H1 (cell line): ENCODE results near the gene GTF2A2. TPM values are rescaled to one million over a fixed set of nuclear protein-coding genes. Genes with fewer than 3 reads are reported as not detected.

Source experiments
- CTCF ChIA-PET: fragments of 300-600 bp; sonication (Branson Sonifier 250); formaldehyde crosslinking; loops from one replicate; lab custom pipeline; 2021; ENCODE audit not compliant: partially characterized antibody; lab: Charles Lee
- POLR2A ChIA-PET: fragments of 300-600 bp; sonication (Branson Sonifier 250); formaldehyde crosslinking; loops from one replicate; lab custom pipeline; 2021; ENCODE audit warnings: inconsistent platforms; ENCODE audit not compliant: partially characterized antibody; lab: Charles Lee
- DNase-seq, 2 experiments: peaks; one replicate each; pipeline versions ENCODE4 v3.0.0 to v3.0.0-alpha.2; 2010 to 2022; ENCODE audit warnings: low spot score in 2 of 2, low read depth in 1 of 2, mixed read lengths in 1 of 2
- FAIRE-seq: peaks from 2 replicates; lab custom pipeline; 2011; peaks lifted over from hg19 to GRCh38; lab: Jason Lieb, UNC
- H2AFZ ChIP-seq: 2 replicates; pipeline ENCODE4 v1.8.1; 2012; ENCODE audit warnings: low read length, inconsistent platforms
- H2AK5ac ChIP-seq: 2 replicates; pipeline ENCODE4 v1.6.1; 2013; ENCODE audit warnings: low read depth, low read length
- H2BK120ac ChIP-seq: replicated peaks from 2 replicates; pipeline ENCODE3; 2013; ENCODE audit warnings: low read depth, low read length, inconsistent platforms
- H2BK12ac ChIP-seq: 2 replicates; pipeline ENCODE4 v1.6.1; 2013; ENCODE audit warnings: low read depth, low read length
- H2BK15ac ChIP-seq: 2 replicates; pipeline ENCODE4 v1.6.1; 2013; ENCODE audit warnings: low read length
- H2BK20ac ChIP-seq: 2 replicates; pipeline ENCODE4 v1.6.1; 2013; ENCODE audit warnings: low read length
- H2BK5ac ChIP-seq: 2 replicates; pipeline ENCODE4 v1.6.1; 2013; ENCODE audit warnings: low read depth, low read length
- H3K14ac ChIP-seq: 2 replicates; pipeline ENCODE4 v1.6.1; 2013; ENCODE audit warnings: inconsistent platforms; ENCODE audit not compliant: insufficient read length
- H3K18ac ChIP-seq: 2 replicates; pipeline ENCODE4 v1.6.1; 2013; ENCODE audit warnings: low read length; ENCODE audit errors: extremely low read depth
- H3K23ac ChIP-seq: 2 replicates; pipeline ENCODE4 v1.6.1; 2013; ENCODE audit warnings: inconsistent platforms; ENCODE audit not compliant: insufficient read length
- H3K23me2 ChIP-seq: 2 replicates; pipeline ENCODE4 v1.6.1; 2013; ENCODE audit warnings: low read depth, low read length
- H3K27ac ChIP-seq: 2 replicates; pipeline ENCODE4 v1.6.1; 2011; ENCODE audit warnings: low read depth, low read length, inconsistent platforms
- H3K27me3 ChIP-seq, 4 experiments: replicated peaks in 1 of 4; 1 replicate in 1 of 4; 2 replicates in 3 of 4; pipeline versions ENCODE4 v1.6.1 to v1.8.1; 2011 to 2013; ENCODE audit warnings: low read length in 3 of 4, mild to moderate bottlenecking in 3 of 4, inconsistent platforms in 2 of 4, mixed read lengths in 2 of 4, moderate library complexity in 1 of 4; ENCODE audit not compliant: control insufficient read depth in 3 of 4, insufficient read depth in 3 of 4; ENCODE audit errors: extremely low read depth in 1 of 4
- H3K36me3 ChIP-seq, 4 experiments: 2 replicates each; pipeline versions ENCODE4 v1.6.1 to v1.8.1; 2011 to 2013; ENCODE audit warnings: mild to moderate bottlenecking in 4 of 4, low read length in 3 of 4, moderate library complexity in 2 of 4, control low read depth in 1 of 4, inconsistent platforms in 1 of 4; ENCODE audit not compliant: insufficient read depth in 4 of 4, control insufficient read depth in 2 of 4
- H3K4ac ChIP-seq: replicated peaks from 2 replicates; pipeline ENCODE3; 2013; ENCODE audit warnings: low read length, low read depth, mixed read lengths, inconsistent platforms; ENCODE audit not compliant: insufficient read length
- H3K4me1 ChIP-seq, 4 experiments: replicated peaks in 1 of 4; 1 replicate in 1 of 4; 2 replicates in 3 of 4; pipeline versions ENCODE4 v1.6.1 to v1.8.1; 2011 to 2013; ENCODE audit warnings: low read length in 3 of 4, inconsistent platforms in 2 of 4, mixed read lengths in 1 of 4; ENCODE audit not compliant: insufficient read depth in 4 of 4, control insufficient read depth in 3 of 4
- H3K4me2 ChIP-seq, 2 experiments: 2 replicates each; pipeline versions ENCODE4 v1.6.1 to v1.8.1; 2011 to 2013; ENCODE audit warnings: low read depth in 2 of 2, low read length in 2 of 2, control low read depth in 1 of 2, inconsistent platforms in 1 of 2, mild to moderate bottlenecking in 1 of 2; ENCODE audit not compliant: insufficient read depth in 1 of 2
- H3K4me3 ChIP-seq, 4 experiments: fragments of 200-600, 300-600 bp in 1 of 4; sonication (generic), shearing (Covaris generic), sonication (Bioruptor Twin) in 1 of 4; 2 replicates each; pipeline versions ENCODE4 v1.5.1 to v1.8.1; 2011 to 2016; ENCODE audit warnings: low read length in 4 of 4, low read depth in 3 of 4, control low read depth in 2 of 4, inconsistent platforms in 2 of 4, mild to moderate bottlenecking in 2 of 4, mixed read lengths in 1 of 4, moderate library complexity in 1 of 4; ENCODE audit not compliant: insufficient read depth in 2 of 4; ENCODE audit errors: extremely low read depth in 1 of 4
- H3K56ac ChIP-seq: replicated peaks from 2 replicates; pipeline ENCODE3; 2013; ENCODE audit warnings: low read depth, mild to moderate bottlenecking, mixed read lengths, low read length, inconsistent platforms; ENCODE audit not compliant: insufficient read length
- H3K79me1 ChIP-seq: 2 replicates; pipeline ENCODE4 v1.6.1; 2013; ENCODE audit warnings: low read depth, low read length, control low read depth
- H3K79me2 ChIP-seq, 2 experiments: 2 replicates each; pipeline versions ENCODE4 v1.6.1 to v1.8.1; 2012 to 2013; ENCODE audit warnings: low read length in 2 of 2, mild to moderate bottlenecking in 2 of 2, inconsistent platforms in 1 of 2; ENCODE audit not compliant: insufficient read depth in 2 of 2, control insufficient read depth in 1 of 2
- H3K9ac ChIP-seq, 4 experiments: replicated peaks in 1 of 4; 1 replicate in 1 of 4; 2 replicates in 3 of 4; pipeline versions ENCODE4 v1.6.1 to v1.8.1; 2011 to 2013; ENCODE audit warnings: low read depth in 3 of 4, low read length in 3 of 4, control low read depth in 2 of 4, mild to moderate bottlenecking in 2 of 4, moderate library complexity in 2 of 4, inconsistent platforms in 1 of 4; ENCODE audit errors: extremely low read depth in 1 of 4
- H3K9me3 ChIP-seq, 2 experiments: 2 replicates each; pipeline versions ENCODE4 v1.6.1 to v1.8.1; 2012 to 2013; ENCODE audit warnings: mild to moderate bottlenecking in 2 of 2, moderate library complexity in 2 of 2, control low read depth in 1 of 2, inconsistent platforms in 1 of 2, low read depth in 1 of 2, low read length in 1 of 2, mixed read lengths in 1 of 2; ENCODE audit not compliant: insufficient read depth in 2 of 2
- H4K20me1 ChIP-seq, 2 experiments: replicated peaks in 1 of 2; 2 replicates each; pipeline versions ENCODE3 to v1.8.1; 2011 to 2013; ENCODE audit warnings: inconsistent platforms in 2 of 2, low read length in 2 of 2, mild to moderate bottlenecking in 1 of 2; ENCODE audit not compliant: insufficient read depth in 2 of 2, control insufficient read depth in 1 of 2
- H4K5ac ChIP-seq: 2 replicates; pipeline ENCODE4 v1.6.1; 2013; ENCODE audit warnings: low read length, low read depth, mixed read lengths, inconsistent platforms; ENCODE audit not compliant: insufficient read length
- H4K8ac ChIP-seq: 2 replicates; pipeline ENCODE4 v1.8.0; 2013; ENCODE audit warnings: mild to moderate bottlenecking, moderate library complexity, low read length, inconsistent platforms; ENCODE audit not compliant: insufficient read depth; ENCODE audit errors: extremely low read depth
- H4K91ac ChIP-seq: replicated peaks from 2 replicates; pipeline ENCODE3; 2013; ENCODE audit warnings: low read length, mixed read lengths, inconsistent platforms; ENCODE audit not compliant: insufficient read length
- RNF2 ChIP-seq: fragments of 200-900, 300-1000 bp; sonication (generic); IDR thresholded peaks from 2 replicates; pipeline ENCODE4 v1.7.1; 2016; ENCODE audit warnings: borderline replicate concordance, low read depth, mild to moderate bottlenecking, antibody characterized with exemption, low read length; ENCODE audit not compliant: poor library complexity, severe bottlenecking; ENCODE audit errors: missing control alignments
- RXRA ChIP-seq: IDR thresholded peaks from 2 replicates; pipeline ENCODE4 v1.6.1; 2011; ENCODE audit warnings: low read depth, mild to moderate bottlenecking, low read length, moderate library complexity; ENCODE audit not compliant: insufficient read depth
- WGBS, 2 experiments: shearing (Covaris generic) in 1 of 2; methylation state at CpG; one replicate each; pipeline versions ENCODE4 v1.1.6 to v1.1.7; 2013 to 2015; ENCODE audit warnings: low lambda C conversion rate in 2 of 2, mixed read lengths in 2 of 2, inconsistent platforms in 1 of 2, low coverage in 1 of 2, missing lambda C conversion rate in 1 of 2; ENCODE audit not compliant: insufficient replicate concordance in 2 of 2, insufficient coverage in 1 of 2, insufficient read length in 1 of 2; ENCODE audit errors: extremely low coverage in 1 of 2, missing lambda C conversion rate in 1 of 2; 5-methylcytosine and 5-hydroxymethylcytosine counted together
- polyA plus RNA-seq, 7 experiments: library from polyadenylated mRNA; depleted of rRNA in 3 of 7; stranded (reverse) in 5 of 7; unstranded in 2 of 7; fragments of >200 nt in 5 of 7; fragments of 200-250 nt in 2 of 7; gene quantifications; 1 replicate in 5 of 7; 2 replicates in 1 of 7; 4 replicates in 1 of 7; pipeline versions ENCODE4 v1.2.1 to v1.2.3, GENCODE V29; 2011 to 2013; ENCODE audit warnings: missing spikeins in 2 of 7, mixed read lengths in 2 of 7
- total RNA-seq: library from RNA; stranded (reverse); fragmentation: NEBNext Ultra II Directional; extraction: Animal tissue kit (Norgen Biotek cat#: 25700); gene quantifications from 2 replicates; pipeline ENCODE4 v1.2.1, GENCODE V29; 2021

GTF2A2 gene
- total and polyA plus RNA-seq, 2 of the 8 experiments (the other 6 are each of a cell fraction or from before 2014, with no cell fraction given) = 52.2 to 161 TPM

DNA sequence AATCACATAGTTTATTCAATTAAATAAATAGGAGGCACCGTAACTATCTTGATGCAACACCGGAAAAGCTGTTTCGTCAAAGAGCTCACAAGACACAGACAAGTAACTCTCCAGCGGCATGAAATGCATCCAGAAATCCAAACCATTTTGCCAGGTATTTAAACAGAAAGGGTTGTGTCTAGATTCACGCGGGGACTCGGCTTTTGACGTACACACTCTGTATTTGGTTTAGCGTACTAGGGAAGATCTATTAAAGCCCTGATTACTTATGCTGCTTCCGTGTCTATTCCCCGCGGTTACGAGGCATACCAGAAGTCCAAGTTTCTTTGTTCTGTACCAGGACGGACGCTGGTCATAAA is 31.1 kb upstream of the GTF2A2 start:
- CTCF ChIA-PET = no interaction called here

More for the DNA sequence above, 31.1 kb upstream of the GTF2A2 start:
- Histone ChIP-seq H3K18ac (no peak overlapping the region), H3K23me2 (no peaks in the 10 kb centered on the region), H3K4ac (no peak overlapping the region), H3K9ac (peak overlapping the region; percentile 75 to 94 (median 88)), H4K8ac (no peak overlapping the region), H3K56ac (no peak overlapping the region), H2BK15ac (no peak overlapping the region), H3K23ac (no peak overlapping the region), H3K4me1 (peaks cover 0 to 6% (median 1%) of the 10 kb centered on the region in 4 experiments; a peak in 4 of 7 replicates), H4K91ac (no peak overlapping the region), H2AK5ac (no peak overlapping the region), H3K4me2 (peak overlapping the region; percentile 68 to 77), H3K79me1 (0 out of 2 replicates have a peak, but pooled peaks cover 4% of the 10 kb centered on the region), H4K5ac (peak overlapping the region; percentile 5), H2BK120ac (no peak overlapping the region), H3K14ac (no peak overlapping the region), H3K27ac (peak overlapping the region; percentile 89), H3K36me3 (peaks cover 0 to 3% (median 0%) of the 10 kb centered on the region in 4 experiments; a peak in 3 of 8 replicates), H2AFZ (no peak overlapping the region), H3K9me3 (no peaks in the 10 kb centered on the region), H3K79me2 (peaks cover 15 to 52% of the 10 kb centered on the region in 2 experiments), H2BK12ac (peak overlapping the region; percentile 55; the same call in 1 of the 2 replicates), H3K27me3 (peaks cover 0 to 6% (median 4%) of the 10 kb centered on the region in 4 experiments; a peak in 5 of 7 replicates), H3K4me3 (peak overlapping the region; percentile 53 to 99 (median 90)), H2BK5ac (peak overlapping the region; percentile 92; the same call in 1 of the 2 replicates), H2BK20ac (no peak overlapping the region), H4K20me1 (peaks cover 3 to 7% of the 10 kb centered on the region in 2 experiments)
- POLR2A ChIA-PET = interaction anchor here (0.6 to 1.5 kb wide), 3 partner anchors 13 to 306 kb away, joined by 3 read pairs; no protein-coding TSS in a partner anchor
- no peak for FAIRE-seq
- 2% methylated on average over 15 of the region's 15 CpGs; no CpG with 5 or more reads in 1 of the 2 experiments for WGBS, 2 experiments
- no peak for DNase-seq
- TF ChIP-seq RNF2 (no peak), RXRA (no peak)
